BE2C (cell line): Measurements from ENCODE around the gene PDE6B.
"Not testable (repeated sequence)": the region's sequence is repeated elsewhere in the genome, so short reads cannot be mapped to it uniquely, and the experiment has no call there.

ENCODE experiments used
- DNase-seq: peaks from one replicate; pipeline ENCODE4 v3.0.0-alpha.2; 2020
- H3K27me3 ChIP-seq: fragments of 250-450 bp; sonication (Bioruptor Pico); 2 replicates; pipeline ENCODE4 v1.5.1; 2020; ENCODE audit warnings: mild to moderate bottlenecking
- H3K36me3 ChIP-seq: fragments of 250-450 bp; sonication (Bioruptor Pico); 2 replicates; pipeline ENCODE4 v1.5.1; 2020; ENCODE audit warnings: mild to moderate bottlenecking
- H3K4me1 ChIP-seq: fragments of 250-450 bp; sonication (Bioruptor Pico); 2 replicates; pipeline ENCODE4 v1.5.1; 2020
- H3K4me3 ChIP-seq: 2 replicates; pipeline ENCODE4 v1.5.1; 2011; ENCODE audit warnings: low read depth, low read length
- H3K9me3 ChIP-seq: fragments of 250-450 bp; sonication (Bioruptor Pico); 2 replicates; pipeline ENCODE4 v1.5.1; 2020
- TF ChIP-seq, protein P1 (sequence below): IDR thresholded peaks from 2 replicates; pipeline ENCODE4 v1.5.1; 2012; ENCODE audit warnings: mild to moderate bottlenecking, low read depth, low read length

PDE6B gene

GRCh38 chr4:587671-588350 is 37.6 kb upstream of the PDE6B start:
- H3K4me1 ChIP-seq: no peaks in the 10 kb centered on the region
- TF ChIP-seq, protein P1, sequence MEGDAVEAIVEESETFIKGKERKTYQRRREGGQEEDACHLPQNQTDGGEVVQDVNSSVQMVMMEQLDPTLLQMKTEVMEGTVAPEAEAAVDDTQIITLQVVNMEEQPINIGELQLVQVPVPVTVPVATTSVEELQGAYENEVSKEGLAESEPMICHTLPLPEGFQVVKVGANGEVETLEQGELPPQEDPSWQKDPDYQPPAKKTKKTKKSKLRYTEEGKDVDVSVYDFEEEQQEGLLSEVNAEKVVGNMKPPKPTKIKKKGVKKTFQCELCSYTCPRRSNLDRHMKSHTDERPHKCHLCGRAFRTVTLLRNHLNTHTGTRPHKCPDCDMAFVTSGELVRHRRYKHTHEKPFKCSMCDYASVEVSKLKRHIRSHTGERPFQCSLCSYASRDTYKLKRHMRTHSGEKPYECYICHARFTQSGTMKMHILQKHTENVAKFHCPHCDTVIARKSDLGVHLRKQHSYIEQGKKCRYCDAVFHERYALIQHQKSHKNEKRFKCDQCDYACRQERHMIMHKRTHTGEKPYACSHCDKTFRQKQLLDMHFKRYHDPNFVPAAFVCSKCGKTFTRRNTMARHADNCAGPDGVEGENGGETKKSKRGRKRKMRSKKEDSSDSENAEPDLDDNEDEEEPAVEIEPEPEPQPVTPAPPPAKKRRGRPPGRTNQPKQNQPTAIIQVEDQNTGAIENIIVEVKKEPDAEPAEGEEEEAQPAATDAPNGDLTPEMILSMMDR: no peak
- no peaks in the 10 kb centered on the region for H3K27me3 ChIP-seq
- DNase-seq: no peak
- H3K9me3 ChIP-seq: no peaks in the 10 kb centered on the region
- no peaks in the 10 kb centered on the region for H3K36me3 ChIP-seq
- no peak overlapping the region for H3K4me3 ChIP-seq

DNA sequence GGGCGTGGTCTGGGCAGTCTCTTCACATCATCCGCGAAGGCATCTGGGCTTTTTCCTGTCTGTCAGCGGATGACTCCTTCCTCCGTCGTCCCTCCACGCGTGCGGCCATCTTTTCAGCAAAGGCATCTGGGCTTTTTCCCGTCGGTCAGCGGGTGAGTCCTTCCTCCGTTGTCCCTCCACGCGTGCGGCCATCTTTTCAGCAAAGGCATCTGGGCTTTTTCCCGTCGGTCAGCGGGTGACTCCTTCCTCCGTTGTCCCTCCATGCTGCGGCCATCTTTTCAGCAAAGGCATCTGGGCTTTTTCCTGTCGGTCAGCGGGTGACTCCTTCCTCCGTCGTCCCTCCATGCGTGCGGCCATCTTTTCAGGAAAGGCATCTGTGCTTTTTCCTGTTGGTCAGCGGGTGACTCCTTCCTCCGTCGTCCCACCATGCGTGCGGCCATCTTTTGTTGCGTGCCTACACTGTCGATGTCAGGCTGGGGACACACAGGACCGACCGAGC is 37.0 kb upstream of the PDE6B start:
- TF ChIP-seq, protein P1: no peak
- Histone ChIP-seq H3K27me3 (no peaks in the 10 kb centered on the region), H3K4me3 (no peak overlapping the region), H3K36me3 (no peaks in the 10 kb centered on the region), H3K9me3 (no peaks in the 10 kb centered on the region), H3K4me1 (no peaks in the 10 kb centered on the region)
- no peak for DNase-seq

DNA sequence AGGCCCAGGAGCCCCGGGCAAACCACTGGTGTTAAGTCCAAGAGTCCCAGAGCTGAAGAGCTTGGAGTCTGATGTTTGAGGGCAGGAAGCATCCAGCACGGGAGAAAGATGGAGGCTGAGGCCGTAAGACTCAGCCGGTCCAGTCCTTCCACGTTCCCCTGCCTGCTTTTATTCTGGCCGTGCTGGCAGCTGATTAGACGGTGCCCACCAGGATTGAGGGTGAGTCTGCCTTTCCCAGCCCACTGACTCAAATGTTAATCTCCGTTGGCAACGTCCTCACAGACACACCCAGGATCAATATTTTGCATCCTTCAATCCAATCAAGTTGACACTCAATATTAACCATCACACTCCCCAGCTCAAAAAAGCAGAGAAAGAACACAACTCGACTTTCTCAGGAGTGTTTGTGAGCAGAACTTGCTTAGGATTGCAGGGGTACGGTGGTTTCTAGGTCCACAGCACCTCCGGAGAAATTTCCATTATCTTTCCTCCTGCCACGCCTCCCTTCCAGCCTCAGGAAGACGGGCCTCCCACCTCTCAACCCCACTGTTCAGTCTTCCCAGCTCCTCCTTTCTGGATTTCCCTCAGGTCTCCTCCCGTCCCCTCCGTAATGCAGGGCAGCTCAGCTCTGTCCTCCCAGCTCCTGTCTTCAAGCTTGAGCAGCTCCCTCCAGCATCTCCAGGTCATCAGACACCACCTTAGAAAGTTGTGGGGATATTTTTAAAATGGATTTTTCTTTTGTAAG is 36.0 kb upstream of the PDE6B start:
- TF ChIP-seq, protein P1: no peak

DNA sequence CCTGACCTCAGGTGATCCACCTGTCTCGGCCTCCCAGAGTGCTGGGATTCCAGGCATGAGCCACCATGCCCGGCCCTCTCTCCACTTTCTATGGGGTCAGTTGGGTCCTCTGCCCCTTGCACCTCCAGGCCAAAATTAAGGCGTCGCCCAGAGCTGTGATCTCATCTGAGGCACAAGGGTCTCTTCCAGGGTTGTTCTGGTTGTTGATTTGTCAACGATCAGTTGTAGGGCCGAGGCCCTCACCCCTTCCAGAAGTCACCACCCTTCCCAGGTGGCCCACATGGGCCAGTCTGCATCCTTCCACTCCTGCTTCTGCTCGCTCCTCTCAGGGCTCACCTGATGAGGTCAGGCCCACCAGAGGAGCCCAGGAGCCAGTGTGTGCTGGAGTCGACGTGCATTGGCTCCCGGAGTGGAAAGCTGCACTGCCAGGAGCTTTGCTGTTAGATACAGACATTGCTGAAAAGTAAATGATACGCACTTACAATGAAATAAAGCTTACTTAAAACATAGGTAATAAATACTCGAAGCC is 35.0 kb upstream of the PDE6B start:
- Histone ChIP-seq H3K27me3 (no peaks in the 10 kb centered on the region), H3K36me3 (no peaks in the 10 kb centered on the region), H3K4me3 (no peak overlapping the region), H3K4me1 (no peaks in the 10 kb centered on the region), H3K9me3 (no peaks in the 10 kb centered on the region)
- TF ChIP-seq, protein P1: no peak
- DNase-seq: no peak

More for the DNA sequence above, 36.0 kb upstream of the PDE6B start:
- Histone ChIP-seq H3K36me3 (no peaks in the 10 kb centered on the region), H3K4me3 (no peak overlapping the region), H3K9me3 (no peaks in the 10 kb centered on the region), H3K4me1 (no peaks in the 10 kb centered on the region), H3K27me3 (no peaks in the 10 kb centered on the region)
- no peak for DNase-seq

DNA sequence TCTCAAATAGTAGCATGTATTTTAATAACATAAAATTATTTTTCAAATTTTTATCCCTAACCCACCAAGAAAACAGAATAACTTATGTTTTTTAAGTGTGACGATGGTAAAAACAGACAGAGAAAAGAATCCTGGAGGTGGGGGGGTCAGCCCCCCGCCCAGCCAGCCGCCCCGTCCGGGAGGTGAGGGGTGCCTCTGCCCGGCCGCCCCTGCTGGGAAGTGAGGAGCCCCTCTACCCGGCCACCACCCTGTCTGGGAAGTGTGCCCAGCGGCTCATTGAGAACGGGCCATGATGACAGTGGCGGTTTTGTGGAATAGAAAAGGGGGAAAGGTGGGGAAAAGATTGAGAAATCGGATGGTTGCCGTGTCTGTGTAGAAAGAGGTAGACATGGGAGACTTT is 33.2 kb upstream of the PDE6B start:
- H3K36me3 ChIP-seq, H3K4me1 ChIP-seq, H3K9me3 ChIP-seq, DNase-seq, H3K4me3 ChIP-seq, H3K27me3 ChIP-seq: not testable (repeated sequence)

- Histone ChIP-seq H3K9me3 (no peaks in the 10 kb centered on the region), H3K27me3 (no peaks in the 10 kb centered on the region), H3K36me3 (no peaks in the 10 kb centered on the region), H3K4me3 (no peak overlapping the region), H3K4me1 (no peaks in the 10 kb centered on the region)
- TF ChIP-seq, protein P1: no peak
- DNase-seq: no peak
Measured at GRCh38 chr4:592825-593520, 32.4 kb upstream of the PDE6B start.
